Breast epithelium (tissue), 4 donors: ENCODE results near the gene ATAD1. TPM values are rescaled to one million over a fixed set of nuclear protein-coding genes. Genes with fewer than 3 reads are reported as not detected.

Source experiments
- DNase-seq, 2 donors: peaks; one replicate each; pipeline ENCODE4 v3.0.0-alpha.2; 2019; ENCODE audit warnings: low spot score in 2 of 2
- H3K27ac ChIP-seq, 2 donors: fragments of 200-600 bp; sonication (generic) in 1 of 2; one replicate each; pipeline ENCODE4 v1.5.1; 2016 to 2019; ENCODE audit warnings: mild to moderate bottlenecking in 1 of 2
- H3K27me3 ChIP-seq, 2 donors: fragments of 200-600 bp; sonication (generic) in 1 of 2; one replicate each; pipeline versions ENCODE4 v1.5.1 to v1.6.0; 2017 to 2019; ENCODE audit warnings: control low read depth in 1 of 2, mild to moderate bottlenecking in 1 of 2
- H3K36me3 ChIP-seq: fragments of 200-600 bp; one replicate; pipeline ENCODE4 v1.5.1; 2019
- H3K4me1 ChIP-seq, 2 donors: fragments of 200-600 bp; sonication (generic); one replicate each; pipeline ENCODE4 v1.5.1; 2016 to 2019; ENCODE audit warnings: control low read depth in 1 of 2
- H3K4me3 ChIP-seq, 3 donors: fragments of 200-600 bp; sonication (generic); 1 replicate in 2 of 3; 2 replicates in 1 of 3; pipeline ENCODE4 v1.5.1; 2016 to 2019; ENCODE audit warnings: mild to moderate bottlenecking in 3 of 3, moderate library complexity in 2 of 3
- H3K9me3 ChIP-seq, 2 donors: fragments of 200-600 bp; sonication (generic) in 1 of 2; one replicate each; pipeline ENCODE4 v1.5.1; 2016 to 2019; ENCODE audit warnings: control low read depth in 1 of 2
- POLR2A ChIP-seq: fragments of 450-650 bp; IDR thresholded peaks from one replicate; pipeline ENCODE4 v1.6.1; 2016; ENCODE audit warnings: antibody characterized with exemption, mild to moderate bottlenecking, moderate library complexity
- POLR2AphosphoS5 ChIP-seq, 3 donors: sonication (generic); formaldehyde crosslinking; IDR thresholded peaks; one replicate each; pipeline ENCODE4 v1.6.1; 2017; ENCODE audit warnings: antibody characterized with exemption in 3 of 3
- intact Hi-C: fragments of 100-400 bp; cut with DNase I; formaldehyde crosslinking; loops from one replicate; pipeline ENCODE4 v1.15.1; 2023; ENCODE audit warnings: low total_unique reads
- total RNA-seq, 3 donors: library from RNA; depleted of rRNA; stranded (reverse); fragments of >200 nt; gene quantifications; one replicate each; pipeline ENCODE4 v1.1.0, GENCODE V29; 2016
- TF ChIP-seq, protein P1 (sequence below), 3 donors: fragments of 450-650 bp; IDR thresholded peaks; one replicate each; pipeline ENCODE4 v1.5.1; 2016 to 2017; ENCODE audit warnings: antibody characterized with exemption in 3 of 3, mild to moderate bottlenecking in 3 of 3, moderate library complexity in 3 of 3

Gene ATAD1
- total RNA-seq, 3 donors from 2014 or later, result 40.6 to 49.6 (median 41.0) TPM

DNA sequence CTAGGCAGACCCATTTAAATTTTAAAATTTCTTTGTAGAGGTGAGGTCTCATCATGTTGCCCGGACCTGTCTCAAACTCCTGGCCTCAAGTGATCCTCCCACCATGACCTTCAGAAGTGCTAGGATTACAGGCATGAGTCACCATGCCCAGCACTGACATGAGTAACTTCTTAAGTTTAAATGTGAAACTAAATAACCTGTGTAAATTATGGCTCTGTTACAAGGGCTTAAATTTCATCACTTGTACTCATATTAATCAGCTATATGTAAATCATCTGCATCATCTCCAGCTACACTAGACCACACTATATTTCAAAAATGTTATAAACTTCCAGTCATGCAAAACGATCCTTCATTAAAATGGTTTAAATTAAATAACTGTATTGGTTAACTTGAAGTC, 56.1 kb downstream of the ATAD1 start:
- no peaks in the 10 kb centered on the region for H3K4me1 ChIP-seq
- intact Hi-C loops, result no loop called here
- TF ChIP-seq POLR2AphosphoS5 (IDR thresholded peaks at IDR 0.05), result no peak
- TF ChIP-seq POLR2A, result no peak
- TF ChIP-seq, protein P1, sequence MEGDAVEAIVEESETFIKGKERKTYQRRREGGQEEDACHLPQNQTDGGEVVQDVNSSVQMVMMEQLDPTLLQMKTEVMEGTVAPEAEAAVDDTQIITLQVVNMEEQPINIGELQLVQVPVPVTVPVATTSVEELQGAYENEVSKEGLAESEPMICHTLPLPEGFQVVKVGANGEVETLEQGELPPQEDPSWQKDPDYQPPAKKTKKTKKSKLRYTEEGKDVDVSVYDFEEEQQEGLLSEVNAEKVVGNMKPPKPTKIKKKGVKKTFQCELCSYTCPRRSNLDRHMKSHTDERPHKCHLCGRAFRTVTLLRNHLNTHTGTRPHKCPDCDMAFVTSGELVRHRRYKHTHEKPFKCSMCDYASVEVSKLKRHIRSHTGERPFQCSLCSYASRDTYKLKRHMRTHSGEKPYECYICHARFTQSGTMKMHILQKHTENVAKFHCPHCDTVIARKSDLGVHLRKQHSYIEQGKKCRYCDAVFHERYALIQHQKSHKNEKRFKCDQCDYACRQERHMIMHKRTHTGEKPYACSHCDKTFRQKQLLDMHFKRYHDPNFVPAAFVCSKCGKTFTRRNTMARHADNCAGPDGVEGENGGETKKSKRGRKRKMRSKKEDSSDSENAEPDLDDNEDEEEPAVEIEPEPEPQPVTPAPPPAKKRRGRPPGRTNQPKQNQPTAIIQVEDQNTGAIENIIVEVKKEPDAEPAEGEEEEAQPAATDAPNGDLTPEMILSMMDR (IDR thresholded peaks at IDR 0.05), result no peak
- H3K36me3 ChIP-seq, result no peaks in the 10 kb centered on the region
- no peak overlapping the region for H3K4me3 ChIP-seq
- no peak for DNase-seq
- no peak overlapping the region for H3K27ac ChIP-seq
- H3K9me3 ChIP-seq, result no peaks in the 10 kb centered on the region
- H3K27me3 ChIP-seq, result no peaks in the 10 kb centered on the region

DNA sequence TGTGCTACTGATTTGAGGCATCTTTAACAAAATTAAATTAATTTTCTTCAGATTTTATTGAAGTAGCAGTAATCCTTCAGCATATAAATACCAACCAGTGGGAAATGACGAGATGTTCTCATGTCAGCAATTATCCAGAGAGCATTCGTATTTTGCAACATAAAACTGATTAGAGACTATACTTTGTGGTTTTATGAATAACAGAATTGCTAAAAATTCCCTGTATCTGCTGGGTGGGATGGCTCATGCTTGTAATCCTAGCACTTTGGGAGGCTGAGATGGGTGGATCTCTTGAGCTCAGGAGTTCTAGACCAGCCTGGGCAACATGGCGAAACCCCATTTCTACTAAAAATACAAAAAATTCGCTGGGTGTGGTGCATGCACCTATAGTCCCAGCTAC, 56.9 kb downstream of the ATAD1 start:
- no peaks in the 10 kb centered on the region for H3K36me3 ChIP-seq
- H3K27me3 ChIP-seq, result no peaks in the 10 kb centered on the region
- no peaks in the 10 kb centered on the region for H3K4me1 ChIP-seq
- H3K9me3 ChIP-seq, result no peaks in the 10 kb centered on the region
- H3K27ac ChIP-seq, result no peak overlapping the region
- H3K4me3 ChIP-seq, result no peak overlapping the region
- DNase-seq, result no peak
- intact Hi-C loops, result no loop called here
- no peak for TF ChIP-seq POLR2AphosphoS5 (IDR thresholded peaks at IDR 0.05)

DNA sequence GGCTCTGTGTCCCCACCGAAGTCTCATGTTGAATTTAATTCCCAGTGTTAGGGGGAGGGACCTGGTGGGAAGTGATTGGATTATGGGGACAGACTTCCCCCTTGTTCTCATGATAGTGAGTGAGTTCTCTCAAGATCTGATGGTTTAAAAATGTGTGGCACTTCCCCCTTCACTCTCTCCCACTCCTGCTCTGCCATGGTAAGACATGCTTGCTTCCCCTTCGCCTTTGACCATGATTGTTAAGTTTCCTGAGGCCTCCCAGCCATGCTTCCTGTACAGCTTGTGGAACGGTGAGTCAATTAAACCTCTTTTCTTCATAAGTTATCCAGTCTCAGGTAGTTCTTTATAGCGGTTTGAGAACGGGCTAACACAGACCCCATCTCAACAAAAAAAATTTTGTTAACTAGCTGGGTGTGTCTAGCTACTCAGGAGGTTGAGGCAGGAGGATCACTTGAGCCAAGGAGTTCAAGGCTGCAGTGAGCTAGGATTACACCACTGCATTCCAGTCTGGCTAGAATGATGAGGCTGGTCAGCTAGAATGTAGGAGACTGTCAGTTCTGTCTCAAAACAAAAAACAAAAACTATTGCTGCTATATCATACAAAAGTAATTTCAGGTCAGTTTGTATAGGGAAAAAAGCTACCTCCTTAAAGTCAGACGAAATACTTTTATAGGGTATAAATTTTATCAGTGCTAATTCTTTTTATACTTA, 57.7 kb downstream of the ATAD1 start:
- H3K4me3 ChIP-seq, result no peak overlapping the region
- no peaks in the 10 kb centered on the region for H3K4me1 ChIP-seq
- no peak for TF ChIP-seq POLR2AphosphoS5 (IDR thresholded peaks at IDR 0.05)
- TF ChIP-seq, protein P1 (IDR thresholded peaks at IDR 0.05), result no peak
- TF ChIP-seq POLR2A, result no peak
- intact Hi-C loops, result no loop called here
- no peaks in the 10 kb centered on the region for H3K27me3 ChIP-seq
- H3K36me3 ChIP-seq, result no peaks in the 10 kb centered on the region
- no peaks in the 10 kb centered on the region for H3K9me3 ChIP-seq
- H3K27ac ChIP-seq, result no peak overlapping the region
- DNase-seq, result no peak

DNA sequence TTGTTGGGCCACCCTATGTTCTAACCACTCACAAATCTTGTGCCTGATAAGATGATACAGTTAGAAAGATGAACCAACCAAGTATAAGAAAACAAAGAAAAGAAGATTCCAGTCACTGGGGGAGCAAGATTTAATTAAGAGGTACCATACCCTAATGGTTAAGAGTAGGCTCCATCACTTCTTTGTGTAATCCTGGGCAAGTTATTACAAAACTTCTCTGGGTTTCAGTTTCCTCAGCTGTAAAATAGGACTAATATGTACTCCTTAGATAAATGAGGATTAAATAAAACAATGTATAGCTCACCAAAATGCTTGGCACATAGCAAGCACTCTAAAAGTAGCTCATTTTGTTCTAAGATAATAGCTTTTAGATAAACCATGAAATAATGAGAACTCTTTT, 58.5 kb downstream of the ATAD1 start:
- intact Hi-C loops, result no loop called here
- H3K27ac ChIP-seq, result no peak overlapping the region
- no peaks in the 10 kb centered on the region for H3K36me3 ChIP-seq
- H3K4me1 ChIP-seq, result no peaks in the 10 kb centered on the region
- H3K9me3 ChIP-seq, result no peaks in the 10 kb centered on the region
- no peaks in the 10 kb centered on the region for H3K27me3 ChIP-seq
- H3K4me3 ChIP-seq, result no peak overlapping the region
- TF ChIP-seq POLR2A, result no peak
- TF ChIP-seq POLR2AphosphoS5 (IDR thresholded peaks at IDR 0.05), result no peak
- TF ChIP-seq, protein P1 (IDR thresholded peaks at IDR 0.05), result no peak
- DNase-seq, result no peak

DNA sequence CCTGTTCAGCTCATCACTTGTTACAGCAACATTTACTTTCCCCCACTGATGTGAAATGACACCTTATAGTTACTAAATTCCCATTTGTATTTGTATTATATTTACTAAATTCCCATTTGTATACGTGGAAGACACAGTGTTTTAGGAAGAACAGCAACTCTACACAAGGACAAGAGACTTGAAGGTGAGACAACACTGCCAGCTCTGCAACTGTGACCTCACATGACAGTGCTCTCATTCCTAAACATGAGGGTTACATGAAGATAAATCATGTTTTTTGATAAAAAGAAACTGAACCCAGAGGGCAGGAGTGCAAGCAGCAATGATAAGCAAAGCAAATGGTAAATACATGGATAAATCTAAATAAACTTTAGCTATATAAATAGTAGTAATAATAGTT, 60.3 kb downstream of the ATAD1 start:
- intact Hi-C loops, result no loop called here

More for the DNA sequence above, 60.3 kb downstream of the ATAD1 start:
- Histone ChIP-seq H3K9me3 (no peaks in the 10 kb centered on the region), H3K4me3 (no peak overlapping the region), H3K4me1 (no peaks in the 10 kb centered on the region), H3K27me3 (no peaks in the 10 kb centered on the region), H3K36me3 (no peaks in the 10 kb centered on the region), H3K27ac (no peak overlapping the region)
- TF ChIP-seq POLR2A (no peak), POLR2AphosphoS5 (IDR thresholded peaks at IDR 0.05) (no peak)
- TF ChIP-seq, protein P1 (IDR thresholded peaks at IDR 0.05), result no peak
- DNase-seq, result no peak
